Naive B cell (primary cell): Measurements from ENCODE around the gene SSH2. TPM values are rescaled to one million over a fixed set of nuclear protein-coding genes. Genes with fewer than 3 reads are reported as not detected.
"Not testable (repeated sequence)": the region's sequence is repeated elsewhere in the genome, so short reads cannot be mapped to it uniquely, and the experiment has no call there.

Source experiments
- ATAC-seq, 2 donors: fragments of 150-1000 bp; cut with Tn5 transposase; 2 replicates each; pipeline ENCODE4 v1.10.0; 2021; ENCODE audit warnings: low read depth in 2 of 2, mild to moderate bottlenecking in 2 of 2, moderate library complexity in 2 of 2
- DNase-seq: peaks from one replicate; pipeline ENCODE4 v3.0.0; 2022
- H3K27ac Mint-ChIP-seq, 6 donors: one replicate each; pipeline ENCODE4 v1.8.0; 2020 to 2022; ENCODE audit warnings: mild to moderate bottlenecking in 6 of 6, mixed read lengths in 6 of 6, moderate library complexity in 5 of 6, inconsistent platforms in 2 of 6
- H3K27me3 Mint-ChIP-seq, 3 donors: one replicate each; pipeline ENCODE4 v1.8.0; 2021 to 2022; ENCODE audit warnings: mixed read lengths in 3 of 3, mild to moderate bottlenecking in 1 of 3
- H3K36me3 Mint-ChIP-seq, 2 donors: one replicate each; pipeline ENCODE4 v1.8.0; 2020 to 2022; ENCODE audit warnings: mixed read lengths in 2 of 2, inconsistent platforms in 1 of 2, mild to moderate bottlenecking in 1 of 2
- H3K4me1 Mint-ChIP-seq, 3 donors: one replicate each; pipeline ENCODE4 v1.8.0; 2020 to 2022; ENCODE audit warnings: mixed read lengths in 3 of 3, inconsistent platforms in 1 of 3, mild to moderate bottlenecking in 1 of 3, moderate library complexity in 1 of 3
- H3K4me3 Mint-ChIP-seq, 8 donors: one replicate each; pipeline ENCODE4 v1.8.0; 2020 to 2022; ENCODE audit warnings: mild to moderate bottlenecking in 8 of 8, mixed read lengths in 8 of 8, moderate library complexity in 8 of 8, inconsistent platforms in 2 of 8
- H3K9me3 Mint-ChIP-seq, 7 donors: one replicate each; pipeline ENCODE4 v1.8.0; 2020 to 2022; ENCODE audit warnings: mixed read lengths in 7 of 7, mild to moderate bottlenecking in 5 of 7, inconsistent platforms in 2 of 7, moderate library complexity in 1 of 7
- polyA plus RNA-seq, 6 donors: library from polyadenylated mRNA; unstranded; fragments of 300-500 nt; fragmentation: Illumina TruSeq; gene quantifications; one replicate each; pipeline ENCODE4 v1.2.3, GENCODE V29; 2021; ENCODE audit warnings: low read depth in 6 of 6

SSH2 gene
- polyA plus RNA-seq, 6 donors from 2014 or later, result 46.3 to 96.7 (median 65.5) TPM

- ATAC-seq (no peak), DNase-seq (no peak)
- Mint-ChIP-seq H3K27me3 (no peaks in the 10 kb centered on the region), H3K27ac (peak overlapping the region in 1 of 6 donors; percentile 21), H3K9me3 (peaks cover 0 to 3% (median 0%) of the 10 kb centered on the region in 7 donors), H3K4me1 (peaks cover 34 to 56% (median 56%) of the 10 kb centered on the region in 3 donors), H3K36me3 (peaks cover 2 to 7% of the 10 kb centered on the region in 2 donors), H3K4me3 (no peak overlapping the region)
Measured at GRCh38 chr17:29885031-29885640, 44.9 kb downstream of the SSH2 start.

- H3K9me3 Mint-ChIP-seq, result peaks cover 0 to 3% (median 0%) of the 10 kb centered on the region in 7 donors
Measured at GRCh38 chr17:29883497-29883896, 46.5 kb downstream of the SSH2 start.

GRCh38 chr17:29881256-29881655 lies 48.8 kb downstream of the SSH2 start:
- peaks cover 0 to 4% (median 0%) of the 10 kb centered on the region in 7 donors for H3K9me3 Mint-ChIP-seq
- peak overlapping the region in 4 of 6 donors; percentile 7 to 49 (median 28) for H3K27ac Mint-ChIP-seq
- no peaks in the 10 kb centered on the region for H3K27me3 Mint-ChIP-seq
- peaks cover 5 to 7% of the 10 kb centered on the region in 2 donors for H3K36me3 Mint-ChIP-seq
- no peak overlapping the region for H3K4me3 Mint-ChIP-seq
- H3K4me1 Mint-ChIP-seq, result peaks cover 35 to 69% (median 56%) of the 10 kb centered on the region in 3 donors
- DNase-seq, result no peak
- no peak for ATAC-seq

More at GRCh38 chr17:29883497-29883896, 46.5 kb downstream of the SSH2 start:
- DNase-seq (no peak), ATAC-seq (no peak)
- H3K4me3 Mint-ChIP-seq, result peak overlapping the region in 2 of 8 donors; percentile 26 to 48
- peaks cover 34 to 63% (median 55%) of the 10 kb centered on the region in 3 donors for H3K4me1 Mint-ChIP-seq
- H3K27me3 Mint-ChIP-seq, result no peaks in the 10 kb centered on the region
- peak overlapping the region in 3 of 6 donors; percentile 25 to 57 (median 41) for H3K27ac Mint-ChIP-seq
- H3K36me3 Mint-ChIP-seq, result peaks cover 0 to 5% of the 10 kb centered on the region in 2 donors

- ATAC-seq (no peak), DNase-seq (no peak)
- H3K36me3 Mint-ChIP-seq, result peaks cover 0 to 7% of the 10 kb centered on the region in 2 donors
- no peak overlapping the region for H3K4me3 Mint-ChIP-seq
- no peaks in the 10 kb centered on the region for H3K27me3 Mint-ChIP-seq
- H3K27ac Mint-ChIP-seq, result peak overlapping the region in 3 of 6 donors; percentile 15 to 79 (median 50)
- H3K9me3 Mint-ChIP-seq, result peaks cover 0 to 6% (median 0%) of the 10 kb centered on the region in 7 donors
- peaks cover 33 to 69% (median 58%) of the 10 kb centered on the region in 3 donors for H3K4me1 Mint-ChIP-seq
Measured at GRCh38 chr17:29880031-29880430, 50.0 kb downstream of the SSH2 start.

GRCh38 chr17:29874931-29875596 lies 55.0 kb downstream of the SSH2 start:
- peaks cover 0 to 8% (median 2%) of the 10 kb centered on the region in 7 donors for H3K9me3 Mint-ChIP-seq
- H3K36me3 Mint-ChIP-seq, result peaks cover 0 to 7% of the 10 kb centered on the region in 2 donors
- H3K4me1 Mint-ChIP-seq, result peaks cover 25 to 55% (median 39%) of the 10 kb centered on the region in 3 donors
- ATAC-seq, result no peak
- no peaks in the 10 kb centered on the region for H3K27me3 Mint-ChIP-seq
- no peak overlapping the region for H3K4me3 Mint-ChIP-seq
- no peak for DNase-seq
- peak overlapping the region; percentile 3 to 70 (median 8) for H3K27ac Mint-ChIP-seq

GRCh38 chr17:29874358-29874757 lies 55.7 kb downstream of the SSH2 start:
- Mint-ChIP-seq H3K27ac (peak overlapping the region in 2 of 6 donors; percentile 57 to 83), H3K4me1 (peaks cover 25 to 51% (median 32%) of the 10 kb centered on the region in 3 donors)
- not testable (repeated sequence) for H3K9me3 Mint-ChIP-seq, H3K4me3 Mint-ChIP-seq, H3K36me3 Mint-ChIP-seq, DNase-seq, H3K27me3 Mint-ChIP-seq
- ATAC-seq, result peak in 1 of 2 donors; percentile 37

- H3K27me3 Mint-ChIP-seq, result no peaks in the 10 kb centered on the region
- peaks cover 0 to 7% of the 10 kb centered on the region in 2 donors for H3K36me3 Mint-ChIP-seq
- H3K27ac Mint-ChIP-seq, result peak overlapping the region in 1 of 6 donors; percentile 35
- peaks cover 0 to 8% (median 2%) of the 10 kb centered on the region in 7 donors for H3K9me3 Mint-ChIP-seq
- H3K4me1 Mint-ChIP-seq, result peaks cover 30 to 58% (median 36%) of the 10 kb centered on the region in 3 donors
- ATAC-seq (no peak), DNase-seq (no peak)
- H3K4me3 Mint-ChIP-seq, result no peak overlapping the region
Measured at GRCh38 chr17:29873476-29873875, 56.6 kb downstream of the SSH2 start.

- Mint-ChIP-seq H3K27ac (no peak overlapping the region), H3K9me3 (peaks cover 0 to 8% (median 0%) of the 10 kb centered on the region in 7 donors), H3K27me3 (no peaks in the 10 kb centered on the region), H3K4me3 (no peak overlapping the region), H3K4me1 (peaks cover 44 to 68% (median 51%) of the 10 kb centered on the region in 3 donors), H3K36me3 (no peaks in the 10 kb centered on the region)
- ATAC-seq (no peak), DNase-seq (no peak)
Measured at GRCh38 chr17:29870836-29871465, 59.1 kb downstream of the SSH2 start.

GRCh38 chr17:29867643-29868181 lies 62.3 kb downstream of the SSH2 start:
- Mint-ChIP-seq H3K4me1 (peaks cover 41 to 66% (median 42%) of the 10 kb centered on the region in 3 donors), H3K36me3 (no peaks in the 10 kb centered on the region), H3K4me3 (no peak overlapping the region), H3K27me3 (no peaks in the 10 kb centered on the region), H3K9me3 (no peaks in the 10 kb centered on the region), H3K27ac (peak overlapping the region in 2 of 6 donors; percentile 38 to 48)
- peak; percentile 61 to 65 for ATAC-seq
- DNase-seq, result peak; percentile 1

GRCh38 chr17:29866746-29867404 lies 63.2 kb downstream of the SSH2 start:
- ATAC-seq (no peak), DNase-seq (no peak)
- Mint-ChIP-seq H3K36me3 (no peaks in the 10 kb centered on the region), H3K4me1 (peaks cover 45 to 73% (median 47%) of the 10 kb centered on the region in 3 donors), H3K9me3 (no peaks in the 10 kb centered on the region), H3K27ac (peak overlapping the region in 2 of 6 donors; percentile 12 to 41), H3K4me3 (peak overlapping the region in 1 of 8 donors; percentile 18), H3K27me3 (no peaks in the 10 kb centered on the region)

- H3K27ac Mint-ChIP-seq, result peak overlapping the region in 1 of 6 donors; percentile 16
- no peak for DNase-seq
- H3K36me3 Mint-ChIP-seq, result peaks cover 0 to under 1% of the 10 kb centered on the region in 2 donors
- no peaks in the 10 kb centered on the region for H3K27me3 Mint-ChIP-seq
- ATAC-seq, result no peak
- H3K4me3 Mint-ChIP-seq, result no peak overlapping the region
- peaks cover 0 to 2% (median 0%) of the 10 kb centered on the region in 7 donors for H3K9me3 Mint-ChIP-seq
- peaks cover 47 to 84% (median 61%) of the 10 kb centered on the region in 3 donors for H3K4me1 Mint-ChIP-seq
Measured at GRCh38 chr17:29864615-29865014, 65.4 kb downstream of the SSH2 start.

- not testable (repeated sequence) for ATAC-seq, H3K27ac Mint-ChIP-seq, H3K4me3 Mint-ChIP-seq, DNase-seq, H3K36me3 Mint-ChIP-seq, H3K27me3 Mint-ChIP-seq, H3K9me3 Mint-ChIP-seq
- peaks cover 51 to 85% (median 61%) of the 10 kb centered on the region in 3 donors for H3K4me1 Mint-ChIP-seq
Measured at GRCh38 chr17:29864123-29864522, 65.9 kb downstream of the SSH2 start.

GRCh38 chr17:29862951-29863350 lies 67.1 kb downstream of the SSH2 start:
- Mint-ChIP-seq H3K4me3 (no peak overlapping the region), H3K27ac (no peak overlapping the region), H3K4me1 (peaks cover 44 to 73% (median 51%) of the 10 kb centered on the region in 3 donors), H3K36me3 (peaks cover 3 to 7% of the 10 kb centered on the region in 2 donors), H3K9me3 (peaks cover 0 to 4% (median 2%) of the 10 kb centered on the region in 7 donors), H3K27me3 (no peaks in the 10 kb centered on the region)
- no peak for DNase-seq
- ATAC-seq, result no peak
